AG09309 (cell line): ENCODE measurements around the gene CD151.

Experiments used
- DNase-seq: peaks from one replicate; pipeline ENCODE4 v3.0.0-alpha.2; 2010; ENCODE audit warnings: low read depth
- H3K4me3 ChIP-seq: 2 replicates; pipeline ENCODE4 v1.5.1; 2011; ENCODE audit warnings: mild to moderate bottlenecking, low read depth, low read length, moderate library complexity; ENCODE audit not compliant: control insufficient read depth
- TF ChIP-seq, protein P1 (sequence below): IDR thresholded peaks from 2 replicates; pipeline ENCODE4 v1.5.1; 2011; ENCODE audit warnings: mild to moderate bottlenecking, low read depth, low read length, inconsistent platforms; ENCODE audit not compliant: insufficient read depth, control insufficient read depth; ENCODE audit errors: missing control alignments

Gene CD151

DNA sequence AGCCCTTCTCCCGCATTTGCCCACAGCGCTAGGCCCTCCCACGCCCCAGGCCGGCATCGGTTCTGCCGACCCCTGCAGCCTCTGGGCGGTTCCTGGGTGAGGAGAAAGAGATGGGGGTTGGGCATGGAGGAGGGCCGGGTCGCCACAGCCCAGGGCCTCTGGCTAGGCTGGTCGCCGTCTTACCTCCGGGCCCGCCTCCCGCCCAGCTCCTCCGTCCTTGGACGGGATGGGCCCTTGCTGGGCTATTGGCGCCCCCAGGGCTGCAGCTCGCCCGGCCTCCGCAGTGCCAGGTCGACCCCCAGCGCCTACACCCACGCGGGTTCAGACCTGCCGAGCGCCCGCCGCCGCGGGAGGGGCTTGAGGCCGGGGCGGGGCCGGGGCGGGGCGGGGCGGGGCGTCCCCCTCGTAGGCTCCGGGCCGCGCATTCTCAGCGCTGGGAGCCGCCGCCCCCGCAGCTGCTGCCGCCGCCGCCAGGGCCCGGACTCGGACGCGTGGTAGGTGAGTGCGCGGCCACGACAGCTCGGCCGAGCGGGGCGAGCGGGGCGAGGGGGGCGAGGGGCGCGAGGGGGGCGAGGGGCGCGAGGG, at the start of gene CD151:
TSS of gene CD151 (plus strand) at position 424 of the 585 bp plus-strand sequence. CDS start 3,118 bp downstream, outside the sequence.
- TF ChIP-seq, protein P1, sequence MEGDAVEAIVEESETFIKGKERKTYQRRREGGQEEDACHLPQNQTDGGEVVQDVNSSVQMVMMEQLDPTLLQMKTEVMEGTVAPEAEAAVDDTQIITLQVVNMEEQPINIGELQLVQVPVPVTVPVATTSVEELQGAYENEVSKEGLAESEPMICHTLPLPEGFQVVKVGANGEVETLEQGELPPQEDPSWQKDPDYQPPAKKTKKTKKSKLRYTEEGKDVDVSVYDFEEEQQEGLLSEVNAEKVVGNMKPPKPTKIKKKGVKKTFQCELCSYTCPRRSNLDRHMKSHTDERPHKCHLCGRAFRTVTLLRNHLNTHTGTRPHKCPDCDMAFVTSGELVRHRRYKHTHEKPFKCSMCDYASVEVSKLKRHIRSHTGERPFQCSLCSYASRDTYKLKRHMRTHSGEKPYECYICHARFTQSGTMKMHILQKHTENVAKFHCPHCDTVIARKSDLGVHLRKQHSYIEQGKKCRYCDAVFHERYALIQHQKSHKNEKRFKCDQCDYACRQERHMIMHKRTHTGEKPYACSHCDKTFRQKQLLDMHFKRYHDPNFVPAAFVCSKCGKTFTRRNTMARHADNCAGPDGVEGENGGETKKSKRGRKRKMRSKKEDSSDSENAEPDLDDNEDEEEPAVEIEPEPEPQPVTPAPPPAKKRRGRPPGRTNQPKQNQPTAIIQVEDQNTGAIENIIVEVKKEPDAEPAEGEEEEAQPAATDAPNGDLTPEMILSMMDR, result no peak
- H3K4me3 ChIP-seq, result peak within 1 kb of the TSS; percentile 63
- DNase-seq, result no peak

DNA sequence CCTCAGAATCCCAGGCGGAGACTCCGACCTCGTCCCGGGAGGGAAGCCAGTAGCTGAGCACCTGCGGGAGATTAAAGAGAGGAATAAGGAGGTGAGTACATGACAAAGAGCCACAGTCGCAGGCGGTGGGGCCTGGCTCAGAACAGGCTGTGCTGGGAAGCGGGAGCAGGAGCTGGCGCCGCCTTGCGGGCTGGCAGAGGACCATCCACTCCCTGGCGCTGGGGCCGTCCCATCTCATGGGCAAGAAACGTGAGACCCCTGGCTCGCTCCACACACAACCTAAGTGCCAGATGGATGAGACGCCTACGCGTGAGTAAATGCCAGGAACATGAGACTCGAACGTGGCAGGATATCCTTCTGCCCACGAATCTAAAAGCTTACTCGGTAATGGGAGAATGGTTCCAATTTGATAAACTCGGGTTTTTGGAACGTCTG, 49.2 kb upstream of the CD151 start:
- no peak overlapping the region for H3K4me3 ChIP-seq
- TF ChIP-seq, protein P1, result peak; percentile 92
- peak; percentile 85 for DNase-seq

DNA sequence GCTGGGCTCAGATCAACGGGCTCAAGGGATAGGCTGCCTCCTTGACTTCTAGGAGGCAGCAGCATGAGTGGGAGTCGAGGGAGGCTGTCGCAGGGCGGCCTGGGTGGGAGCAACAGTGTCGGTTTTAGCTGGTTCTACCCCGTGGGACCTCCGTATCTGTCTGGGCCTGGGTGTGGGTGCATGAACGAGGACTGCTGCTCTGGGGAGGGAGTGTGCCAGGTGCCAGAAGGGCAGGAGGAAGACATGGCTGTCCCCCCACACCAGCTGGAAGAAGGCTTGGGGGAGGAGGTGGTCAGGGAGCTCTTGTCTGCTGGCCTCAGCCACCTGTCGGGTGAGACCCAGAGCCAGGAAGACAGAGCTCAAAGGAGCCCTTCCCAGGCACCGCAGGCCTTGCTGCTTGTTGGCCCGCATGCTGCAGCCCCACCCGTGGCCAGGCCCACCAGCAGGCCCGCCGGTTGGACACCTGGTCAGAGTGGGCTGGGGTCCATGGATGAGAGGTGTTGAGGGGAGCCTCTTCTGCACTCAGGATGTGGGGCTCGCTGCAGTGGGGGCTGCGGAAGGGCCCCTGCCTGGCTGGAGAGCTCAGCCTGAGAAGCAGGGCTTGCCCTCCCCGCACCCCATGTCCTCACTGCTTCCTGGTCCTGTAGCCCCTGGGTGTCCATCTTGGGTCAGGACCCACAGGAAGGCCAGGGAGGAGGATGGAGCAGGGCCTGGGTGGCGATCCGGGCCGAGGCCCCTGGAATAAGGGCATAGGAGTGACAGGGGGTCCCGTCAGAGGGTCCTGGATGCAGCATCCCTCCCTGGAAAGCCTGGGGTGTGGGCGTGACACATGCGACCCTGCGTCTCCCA, 46.3 kb upstream of the CD151 start:
- DNase-seq, result no peak
- TF ChIP-seq, protein P1, result no peak
- no peak overlapping the region for H3K4me3 ChIP-seq

DNA sequence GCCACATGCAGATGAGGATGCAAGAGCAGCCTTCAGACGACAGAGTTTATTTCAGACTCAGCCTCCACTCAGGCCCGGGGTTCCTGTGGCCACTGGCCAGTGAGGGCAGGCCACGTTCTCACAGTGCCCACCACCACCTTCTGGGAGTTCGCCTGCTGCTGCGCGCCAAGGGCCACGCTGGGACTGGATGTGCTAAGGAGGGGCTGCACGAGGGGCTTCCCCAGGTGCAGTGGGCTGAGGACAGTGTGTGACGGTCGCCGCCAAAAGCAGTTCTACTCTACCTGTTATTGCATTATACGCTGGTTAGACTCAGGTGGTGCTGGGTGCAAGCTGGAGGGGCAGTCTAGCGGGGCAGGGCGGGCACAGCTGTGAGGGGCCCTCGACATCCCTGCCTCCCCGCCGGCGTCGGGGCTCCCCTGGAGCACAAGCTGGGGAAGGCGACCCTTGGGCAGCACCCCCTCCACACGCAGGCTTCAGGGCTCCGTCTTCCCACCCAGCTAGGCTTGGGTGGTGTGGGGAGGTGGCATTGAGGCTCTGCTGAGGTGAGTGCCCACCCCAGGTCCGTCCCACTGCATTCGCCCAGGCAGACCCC, 45.6 kb upstream of the CD151 start:
- TF ChIP-seq, protein P1, result no peak

DNA sequence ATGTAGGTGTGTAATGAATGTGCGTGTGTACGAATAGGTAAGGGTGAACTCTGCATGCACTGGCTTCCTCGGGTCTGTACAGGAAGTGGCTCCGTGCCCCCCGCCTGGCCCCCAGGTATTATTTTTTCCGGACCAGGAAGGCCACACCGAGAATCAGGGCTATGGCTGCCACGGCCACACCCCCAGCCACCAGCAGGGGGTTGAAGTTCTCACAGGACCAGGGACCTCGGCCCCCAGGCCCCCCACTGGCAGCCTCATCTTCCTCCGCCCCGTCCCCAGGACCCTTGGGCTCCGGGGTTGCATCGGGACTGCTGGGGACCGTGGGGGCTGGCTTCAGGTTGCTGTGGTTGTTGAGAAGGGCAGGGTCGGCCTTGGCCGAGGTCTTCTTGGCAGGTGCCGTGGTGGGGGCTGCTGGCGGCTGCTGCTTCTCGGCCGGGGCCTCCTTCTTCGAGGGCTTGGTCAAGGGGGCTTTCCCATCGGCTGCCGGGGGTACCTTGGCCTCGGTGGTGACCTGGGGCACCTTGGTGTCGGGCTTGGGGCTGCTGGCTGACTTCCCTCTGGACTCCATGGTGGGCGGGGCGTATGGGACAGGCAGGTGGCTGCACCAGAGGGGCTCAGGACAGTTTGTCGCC, 44.6 kb upstream of the CD151 start:
- DNase-seq, result no peak
- TF ChIP-seq, protein P1, result no peak
- H3K4me3 ChIP-seq, result no peak overlapping the region

More for the DNA sequence above, 45.6 kb upstream of the CD151 start:
- no peak overlapping the region for H3K4me3 ChIP-seq
- no peak for DNase-seq
